ENCODE data around the gene CDH13. TPM values are rescaled to one million over a fixed set of nuclear protein-coding genes. Genes with fewer than 3 reads are reported as not detected.

The CDH13 gene
- total RNA-seq, 4 donors from 2014 or later, result 6.4 to 19.7 (median 11.7) TPM

- no peak for TF ChIP-seq CTCF (IDR thresholded peaks at IDR 0.05; ENCODE audit: low read depth)
Measured at GRCh38 chr16:82753821-82754220, 127.1 kb downstream of the CDH13 start.

- TF ChIP-seq CTCF (IDR thresholded peaks at IDR 0.05; ENCODE audit: low read depth), result no peak
Measured at GRCh38 chr16:82754716-82755513, 128.1 kb downstream of the CDH13 start.

- TF ChIP-seq CTCF (IDR thresholded peaks at IDR 0.05; ENCODE audit: low read depth), result no peak
Measured at GRCh38 chr16:82755570-82756282, 129.0 kb downstream of the CDH13 start.

GRCh38 chr16:82756283-82756599 is 129.5 kb downstream of the CDH13 start:
- no peak for TF ChIP-seq CTCF (IDR thresholded peaks at IDR 0.05; ENCODE audit: low read depth)

- TF ChIP-seq CTCF (IDR thresholded peaks at IDR 0.05; ENCODE audit: low read depth), result no peak
Measured at GRCh38 chr16:82758406-82758805, 131.6 kb downstream of the CDH13 start.

GRCh38 chr16:82758904-82759303 is 132.1 kb downstream of the CDH13 start:
- no peak for TF ChIP-seq CTCF (IDR thresholded peaks at IDR 0.05; ENCODE audit: low read depth)

GRCh38 chr16:82761236-82761635 is 134.5 kb downstream of the CDH13 start:
- no peak for TF ChIP-seq CTCF (IDR thresholded peaks at IDR 0.05; ENCODE audit: low read depth)
